Neural cell (in vitro differentiated cells): ENCODE data around the gene MAP3K20. TPM values are rescaled to one million over a fixed set of nuclear protein-coding genes. Genes with fewer than 3 reads are reported as not detected.

Experiments
- H2AFZ ChIP-seq: fragments of 200-600, 300-800 bp; sonication (generic), shearing (Covaris generic); 2 replicates; pipeline ENCODE4 v1.6.0; 2014; ENCODE audit warnings: low read depth, mild to moderate bottlenecking, antibody characterized with exemption, low read length, moderate library complexity
- H3F3A ChIP-seq: fragments of 200-600 bp; shearing (Covaris generic); 2 replicates; pipeline ENCODE4 v1.6.1; 2016; ENCODE audit warnings: mild to moderate bottlenecking, moderate library complexity, mixed read lengths, antibody characterized with exemption, low read length; ENCODE audit not compliant: insufficient read depth, poor library complexity, severe bottlenecking
- H3K27ac ChIP-seq: fragments of 200-600, 300-800 bp; sonication (generic), shearing (Covaris generic); 2 replicates; pipeline ENCODE4 v1.5.1; 2014; ENCODE audit warnings: mild to moderate bottlenecking, low read length, moderate library complexity
- H3K27me3 ChIP-seq: fragments of 300-800, 200-600 bp; sonication (generic), shearing (Covaris generic); 2 replicates; pipeline ENCODE4 v1.6.0; 2014; ENCODE audit warnings: mild to moderate bottlenecking, low read depth, low read length, moderate library complexity; ENCODE audit not compliant: insufficient read depth
- H3K36me3 ChIP-seq: fragments of 300-800, 200-600 bp; sonication (generic), shearing (Covaris generic); 2 replicates; pipeline ENCODE4 v1.5.1; 2014; ENCODE audit warnings: mild to moderate bottlenecking, antibody characterized with exemption, low read length, moderate library complexity; ENCODE audit not compliant: insufficient read depth
- H3K4me2 ChIP-seq: fragments of 300-800, 200-600 bp; sonication (generic), shearing (Covaris generic); 2 replicates; pipeline ENCODE4 v1.6.0; 2014; ENCODE audit warnings: mild to moderate bottlenecking, low read length
- H3K4me3 ChIP-seq: fragments of 300-800, 200-600 bp; sonication (generic), shearing (Covaris generic); 2 replicates; pipeline ENCODE4 v1.5.1; 2014; ENCODE audit warnings: mild to moderate bottlenecking, low read length, moderate library complexity
- H3K79me2 ChIP-seq: fragments of 200-600 bp; shearing (Covaris generic); replicated peaks from 2 replicates; pipeline ENCODE4 v1.6.0; 2014; ENCODE audit warnings: mild to moderate bottlenecking, low read length, moderate library complexity; ENCODE audit not compliant: insufficient read depth
- H3K9ac ChIP-seq: fragments of 300-800, 200-600 bp; sonication (generic), shearing (Covaris generic); 2 replicates; pipeline ENCODE4 v1.6.1; 2016; ENCODE audit warnings: mild to moderate bottlenecking, low read length, mixed read lengths
- H3K9me2 ChIP-seq: fragments of 200-600 bp; shearing (Covaris generic); 2 replicates; pipeline ENCODE4 v1.6.1; 2016; ENCODE audit warnings: mild to moderate bottlenecking, low read length, mixed read lengths; ENCODE audit not compliant: insufficient read depth
- H3K9me3 ChIP-seq: fragments of 200-600, 300-800 bp; sonication (generic), shearing (Covaris generic); 2 replicates; pipeline ENCODE4 v1.6.1; 2016; ENCODE audit warnings: mild to moderate bottlenecking, mixed run types, low read length, moderate library complexity, mixed read lengths
- H4K20me1 ChIP-seq: fragments of 200-600 bp; shearing (Covaris generic); 2 replicates; pipeline ENCODE4 v1.6.1; 2016; ENCODE audit warnings: mild to moderate bottlenecking, mixed run types; ENCODE audit not compliant: insufficient read depth
- EP300 ChIP-seq: fragments of 450-650 bp; conservative IDR thresholded peaks from 2 replicates; pipeline ENCODE4 v1.6.1; 2014; ENCODE audit warnings: antibody characterized with exemption, mild to moderate bottlenecking, moderate library complexity; ENCODE audit not compliant: poor library complexity, severe bottlenecking
- EZH2 ChIP-seq: fragments of 200-600, 300-800 bp; shearing (Covaris generic), sonication (generic); IDR thresholded peaks from 2 replicates; pipeline ENCODE4 v1.6.1; 2014; ENCODE audit warnings: antibody characterized with exemption, low read length, borderline replicate concordance, mild to moderate bottlenecking; ENCODE audit not compliant: insufficient read depth, poor library complexity, severe bottlenecking
- MXI1 ChIP-seq: fragments of 450-650 bp; conservative IDR thresholded peaks from 2 replicates; pipeline ENCODE4 v1.6.1; 2014; ENCODE audit warnings: antibody characterized with exemption, mild to moderate bottlenecking; ENCODE audit not compliant: poor library complexity, severe bottlenecking
- POLR2AphosphoS5 ChIP-seq: IDR thresholded peaks from 2 replicates; pipeline ENCODE4 v1.6.1; 2012
- RAD21 ChIP-seq: fragments of 450-650 bp; conservative IDR thresholded peaks from 2 replicates; pipeline ENCODE4 v1.6.1; 2014; ENCODE audit warnings: antibody characterized with exemption, mild to moderate bottlenecking, moderate library complexity
- REST ChIP-seq: IDR thresholded peaks from 2 replicates; pipeline ENCODE4 v1.6.1; 2012; ENCODE audit warnings: borderline replicate concordance
- SMC3 ChIP-seq: fragments of 450-650 bp; conservative IDR thresholded peaks from 2 replicates; pipeline ENCODE4 v1.6.1; 2014; ENCODE audit warnings: antibody characterized with exemption, mild to moderate bottlenecking, moderate library complexity; ENCODE audit not compliant: poor library complexity
- TAF1 ChIP-seq: IDR thresholded peaks from 2 replicates; pipeline ENCODE4 v1.6.1; 2012; ENCODE audit warnings: low read depth
- polyA plus RNA-seq: library from polyadenylated mRNA; depleted of rRNA; stranded (reverse); fragments of >200 nt; gene quantifications from 2 replicates; pipeline ENCODE4 v1.2.3, GENCODE V29; 2014
- TF ChIP-seq, protein P1 (sequence below): fragments of 450-650 bp; IDR thresholded peaks from 2 replicates; pipeline ENCODE4 v1.5.1; 2014; ENCODE audit warnings: antibody characterized with exemption, mild to moderate bottlenecking, moderate library complexity; ENCODE audit not compliant: poor library complexity, severe bottlenecking

The MAP3K20 gene
- polyA plus RNA-seq, 1 donor from 2014 or later = 0.48 TPM

DNA sequence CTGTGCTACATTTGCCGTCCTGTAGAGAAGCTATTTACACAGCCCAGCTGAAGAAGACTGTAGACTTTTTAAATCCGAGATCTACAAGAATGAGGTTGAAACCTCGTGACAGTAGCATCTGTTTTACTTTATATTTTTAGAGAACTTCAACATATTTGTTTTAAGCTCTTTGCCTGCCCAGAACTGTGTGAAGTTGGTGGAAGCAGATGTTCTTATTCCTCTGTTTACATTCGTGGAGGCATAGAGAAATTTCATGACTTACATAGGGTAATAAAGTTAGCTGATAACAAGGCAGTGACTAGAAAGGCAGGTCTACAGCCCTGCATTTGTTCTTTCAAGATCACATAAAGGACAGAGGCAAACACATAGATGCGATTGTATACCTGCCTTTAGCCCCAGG lies 47.0 kb upstream of the MAP3K20 start:
- TF ChIP-seq RAD21 (no peak), MXI1 (no peak), EZH2 (no peak), SMC3 (no peak), TAF1 (no peak), POLR2AphosphoS5 (no peak), EP300 (no peak), REST (no peak)
- TF ChIP-seq, protein P1, sequence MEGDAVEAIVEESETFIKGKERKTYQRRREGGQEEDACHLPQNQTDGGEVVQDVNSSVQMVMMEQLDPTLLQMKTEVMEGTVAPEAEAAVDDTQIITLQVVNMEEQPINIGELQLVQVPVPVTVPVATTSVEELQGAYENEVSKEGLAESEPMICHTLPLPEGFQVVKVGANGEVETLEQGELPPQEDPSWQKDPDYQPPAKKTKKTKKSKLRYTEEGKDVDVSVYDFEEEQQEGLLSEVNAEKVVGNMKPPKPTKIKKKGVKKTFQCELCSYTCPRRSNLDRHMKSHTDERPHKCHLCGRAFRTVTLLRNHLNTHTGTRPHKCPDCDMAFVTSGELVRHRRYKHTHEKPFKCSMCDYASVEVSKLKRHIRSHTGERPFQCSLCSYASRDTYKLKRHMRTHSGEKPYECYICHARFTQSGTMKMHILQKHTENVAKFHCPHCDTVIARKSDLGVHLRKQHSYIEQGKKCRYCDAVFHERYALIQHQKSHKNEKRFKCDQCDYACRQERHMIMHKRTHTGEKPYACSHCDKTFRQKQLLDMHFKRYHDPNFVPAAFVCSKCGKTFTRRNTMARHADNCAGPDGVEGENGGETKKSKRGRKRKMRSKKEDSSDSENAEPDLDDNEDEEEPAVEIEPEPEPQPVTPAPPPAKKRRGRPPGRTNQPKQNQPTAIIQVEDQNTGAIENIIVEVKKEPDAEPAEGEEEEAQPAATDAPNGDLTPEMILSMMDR = no peak
- Histone ChIP-seq H3K4me3 (no peak overlapping the region), H3K36me3 (no peaks in the 10 kb centered on the region), H3K4me2 (no peak overlapping the region), H3F3A (no peaks in the 10 kb centered on the region), H2AFZ (no peak overlapping the region), H4K20me1 (no peaks in the 10 kb centered on the region), H3K9me3 (no peaks in the 10 kb centered on the region), H3K79me2 (no peaks in the 10 kb centered on the region), H3K9ac (no peak overlapping the region), H3K9me2 (no peaks in the 10 kb centered on the region), H3K27ac (no peak overlapping the region), H3K27me3 (no peaks in the 10 kb centered on the region)

DNA sequence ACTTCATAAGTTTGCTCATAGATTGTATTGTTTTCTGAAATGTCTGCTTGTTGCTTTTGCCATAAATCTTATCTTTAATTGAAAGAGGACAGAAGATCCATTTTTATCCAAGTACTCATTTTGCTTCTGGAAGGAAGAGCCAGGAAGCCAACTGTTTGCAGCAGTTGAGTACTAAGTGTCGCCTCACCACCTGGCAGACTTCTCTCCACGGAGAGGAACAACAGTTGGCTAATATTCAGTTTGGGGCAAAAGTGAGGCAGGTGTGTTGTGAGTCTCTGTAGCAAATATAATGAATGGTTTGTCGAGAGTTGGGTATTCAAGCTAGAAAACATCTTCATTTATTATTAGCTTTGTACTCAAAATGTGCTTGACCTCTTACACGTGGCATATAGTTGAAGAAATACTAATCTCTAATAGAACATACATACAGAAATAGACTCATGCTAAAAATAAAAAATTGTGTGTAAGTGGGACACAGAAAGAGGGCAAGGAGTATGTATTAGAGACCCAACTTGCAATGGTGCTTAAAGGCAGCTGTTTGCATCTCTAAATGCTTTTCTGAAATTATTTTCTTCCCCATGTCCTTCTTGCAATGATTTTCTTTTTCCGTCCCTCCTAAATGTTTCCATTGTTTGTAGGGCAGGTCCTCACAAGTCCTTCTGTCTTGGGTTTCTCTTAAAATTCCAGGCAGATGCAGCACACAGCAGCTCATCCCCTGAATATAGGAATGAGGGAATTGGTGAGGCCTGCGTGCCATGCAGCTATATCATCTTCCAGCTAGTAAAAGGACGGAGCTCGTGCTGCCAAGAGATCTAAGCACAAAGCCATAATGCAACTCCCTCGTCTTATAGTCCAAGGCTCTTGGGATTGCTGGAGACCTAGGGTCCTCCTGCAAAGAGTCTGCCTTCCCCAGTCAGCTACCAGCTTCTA lies 44.8 kb upstream of the MAP3K20 start:
- H3K36me3 ChIP-seq = no peaks in the 10 kb centered on the region
- no peak overlapping the region for H2AFZ ChIP-seq
- H3K79me2 ChIP-seq = no peaks in the 10 kb centered on the region
- H3K9me2 ChIP-seq = no peaks in the 10 kb centered on the region
- H3F3A ChIP-seq = no peaks in the 10 kb centered on the region
- no peak overlapping the region for H3K4me2 ChIP-seq
- H3K9me3 ChIP-seq = no peaks in the 10 kb centered on the region
- no peak for TF ChIP-seq EP300
- H3K27me3 ChIP-seq = no peaks in the 10 kb centered on the region
- H4K20me1 ChIP-seq = no peaks in the 10 kb centered on the region
- no peak overlapping the region for H3K9ac ChIP-seq
- no peak overlapping the region for H3K4me3 ChIP-seq
- H3K27ac ChIP-seq = no peak overlapping the region
